Measurements from ENCODE around the gene APOO. TPM values are rescaled to one million over a fixed set of nuclear protein-coding genes. Genes with fewer than 3 reads are reported as not detected.
A peak's percentile ranks its signal among the peaks of the same experiment; 100 is the strongest.

Gene APOO
- total RNA-seq, 6 donors from 2014 or later = 0.89 to 15.0 (median 12.0) TPM

DNA sequence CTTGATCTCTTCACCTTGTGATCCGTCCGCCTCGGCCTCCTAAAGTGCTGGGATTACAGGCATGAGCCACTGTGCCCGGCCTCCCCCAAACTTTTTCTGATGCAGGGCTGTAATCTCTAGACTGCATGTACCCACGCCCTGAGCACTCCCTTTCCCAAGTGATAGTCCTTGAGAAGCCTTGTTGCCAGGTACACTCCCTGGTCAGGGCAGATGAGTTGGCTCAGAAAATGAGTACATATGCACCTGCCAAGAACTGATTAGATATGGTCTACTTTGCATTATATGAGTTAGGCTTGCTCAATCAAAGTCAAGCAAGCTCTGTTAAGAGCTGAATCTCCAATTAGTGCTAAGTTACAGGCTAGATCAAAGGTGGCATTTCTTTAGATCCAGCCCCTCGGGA is 20.3 kb downstream of the APOO start:
- Histone ChIP-seq H3K27me3 (no peaks in the 10 kb centered on the region), H3K27ac (no peak overlapping the region), H3K4me3 (no peak overlapping the region), H3K4me1 (peaks cover 0 to 4% (median 0%) of the 10 kb centered on the region in 4 donors), H3K9me3 (no peaks in the 10 kb centered on the region), H3K36me3 (no peaks in the 10 kb centered on the region)
- DNase-seq (no peak), ATAC-seq (ENCODE audit: low FRiP score in 2 of 2) (no peak)
- TF ChIP-seq EP300 (IDR thresholded peaks at IDR 0.05) (no peak), POLR2AphosphoS5 (IDR thresholded peaks at IDR 0.05) (no peak), POLR2A (IDR thresholded peaks at IDR 0.05) (no peak)
- TF ChIP-seq, protein P1, sequence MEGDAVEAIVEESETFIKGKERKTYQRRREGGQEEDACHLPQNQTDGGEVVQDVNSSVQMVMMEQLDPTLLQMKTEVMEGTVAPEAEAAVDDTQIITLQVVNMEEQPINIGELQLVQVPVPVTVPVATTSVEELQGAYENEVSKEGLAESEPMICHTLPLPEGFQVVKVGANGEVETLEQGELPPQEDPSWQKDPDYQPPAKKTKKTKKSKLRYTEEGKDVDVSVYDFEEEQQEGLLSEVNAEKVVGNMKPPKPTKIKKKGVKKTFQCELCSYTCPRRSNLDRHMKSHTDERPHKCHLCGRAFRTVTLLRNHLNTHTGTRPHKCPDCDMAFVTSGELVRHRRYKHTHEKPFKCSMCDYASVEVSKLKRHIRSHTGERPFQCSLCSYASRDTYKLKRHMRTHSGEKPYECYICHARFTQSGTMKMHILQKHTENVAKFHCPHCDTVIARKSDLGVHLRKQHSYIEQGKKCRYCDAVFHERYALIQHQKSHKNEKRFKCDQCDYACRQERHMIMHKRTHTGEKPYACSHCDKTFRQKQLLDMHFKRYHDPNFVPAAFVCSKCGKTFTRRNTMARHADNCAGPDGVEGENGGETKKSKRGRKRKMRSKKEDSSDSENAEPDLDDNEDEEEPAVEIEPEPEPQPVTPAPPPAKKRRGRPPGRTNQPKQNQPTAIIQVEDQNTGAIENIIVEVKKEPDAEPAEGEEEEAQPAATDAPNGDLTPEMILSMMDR (IDR thresholded peaks at IDR 0.05) = no peak
- WGBS, 2 donors = 91% methylated on average over 6 of the region's 6 CpGs; no CpG with 5 or more reads in 1 of the 2 donors

DNA sequence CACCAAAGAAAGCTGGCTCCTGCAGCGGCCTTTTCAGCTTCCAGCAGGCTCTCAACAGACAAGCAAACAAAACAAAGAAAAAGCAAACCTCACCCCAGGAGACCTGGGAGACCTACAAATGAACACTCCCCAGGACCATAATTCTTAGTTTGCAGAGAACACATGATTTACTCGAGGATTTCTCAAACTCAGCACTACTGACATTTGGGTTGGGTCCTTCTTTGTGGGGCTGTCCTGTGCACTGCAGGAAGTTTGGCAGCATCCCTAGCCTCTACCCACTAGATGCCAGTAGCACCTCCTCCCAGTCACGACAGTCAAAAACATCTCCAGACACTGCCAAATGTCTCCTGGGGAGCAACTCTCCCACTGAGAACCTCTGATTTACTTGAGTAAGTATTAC is 21.9 kb downstream of the APOO start:
- DNase-seq = no peak
- WGBS, 2 donors = 44 to 70% methylated on average over 3 of the region's 3 CpGs
- Histone ChIP-seq H3K27me3 (no peaks in the 10 kb centered on the region), H3K4me1 (peaks cover 0 to 4% (median 0%) of the 10 kb centered on the region in 4 donors), H3K9me3 (no peaks in the 10 kb centered on the region), H3K4me3 (no peak overlapping the region), H3K36me3 (no peaks in the 10 kb centered on the region), H3K27ac (no peak overlapping the region)
- no peak for TF ChIP-seq EP300 (IDR thresholded peaks at IDR 0.05)
- ATAC-seq (ENCODE audit: low FRiP score in 2 of 2) = no peak

DNA sequence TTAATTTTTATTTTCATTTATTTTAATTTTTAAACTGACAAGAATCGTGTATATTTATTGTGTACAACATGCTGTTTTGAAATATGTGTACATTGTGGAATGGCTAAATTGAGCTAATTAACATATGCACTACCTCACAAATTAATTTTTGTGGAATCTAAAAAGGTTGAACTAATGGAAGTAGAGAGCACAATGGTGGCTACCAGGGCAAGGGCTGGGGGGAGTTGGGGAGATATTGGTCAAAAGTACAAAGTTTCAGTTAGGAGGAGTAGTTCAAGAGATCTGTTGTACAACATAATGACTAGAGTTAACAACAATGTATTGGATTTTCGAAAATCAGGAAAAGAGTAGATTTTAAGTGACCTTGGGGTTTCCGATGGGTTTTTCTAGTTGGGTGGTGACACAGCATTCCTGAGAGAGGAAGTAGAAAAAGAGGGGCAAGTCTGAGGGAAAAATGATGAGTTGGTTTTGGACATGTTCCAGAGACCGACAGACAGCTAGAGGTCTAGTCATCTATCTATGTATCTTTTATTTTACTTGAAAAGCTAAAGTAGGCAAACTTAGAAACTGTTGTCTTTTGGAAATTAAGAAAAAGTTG is 23.2 kb downstream of the APOO start:
- peaks cover 0 to 4% (median 0%) of the 10 kb centered on the region in 4 donors for H3K4me1 ChIP-seq
- 68% methylated on average over 4 of the region's 4 CpGs for WGBS, 2 donors
- H3K36me3 ChIP-seq = no peaks in the 10 kb centered on the region
- ATAC-seq (ENCODE audit: low FRiP score in 2 of 2) (no peak), DNase-seq (no peak)
- H3K9me3 ChIP-seq = no peaks in the 10 kb centered on the region
- no peaks in the 10 kb centered on the region for H3K27me3 ChIP-seq
- H3K4me3 ChIP-seq = no peak overlapping the region
- TF ChIP-seq EP300 (IDR thresholded peaks at IDR 0.05) = no peak
- TF ChIP-seq POLR2AphosphoS5 (IDR thresholded peaks at IDR 0.05) = no peak
- TF ChIP-seq POLR2A (IDR thresholded peaks at IDR 0.05) = no peak
- TF ChIP-seq, protein P1 (IDR thresholded peaks at IDR 0.05) = no peak
- no peak overlapping the region for H3K27ac ChIP-seq

DNA sequence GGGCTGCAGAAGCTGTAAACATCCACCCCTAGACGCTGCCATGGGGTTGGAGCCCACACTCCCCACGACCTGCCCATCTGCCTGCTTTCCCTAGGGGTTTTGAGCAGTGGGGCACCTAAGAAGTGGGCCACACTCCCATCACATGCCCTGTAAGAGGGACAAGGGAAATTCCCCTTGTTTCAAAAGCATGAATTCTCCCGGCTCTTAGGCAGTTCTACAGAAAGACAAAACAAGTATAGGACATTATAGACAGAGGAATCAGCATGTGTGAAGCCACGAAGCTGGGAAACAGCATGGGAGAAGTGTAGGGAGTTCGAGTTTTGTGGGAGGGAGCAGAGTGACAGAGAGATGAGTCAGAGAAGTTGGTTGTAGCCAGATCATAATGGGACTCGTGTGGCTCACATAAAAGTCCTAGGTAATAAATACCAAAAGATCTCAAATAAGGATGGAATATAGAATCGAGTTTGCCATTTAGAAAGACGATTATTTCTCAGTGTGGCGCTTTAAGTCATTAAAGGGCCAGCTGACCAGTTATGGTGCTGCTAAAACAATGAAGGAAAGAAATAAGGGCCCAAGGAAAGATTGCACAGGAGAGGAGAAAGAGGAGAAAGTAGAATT is 23.9 kb downstream of the APOO start:
- Histone ChIP-seq H3K36me3 (no peaks in the 10 kb centered on the region), H3K27ac (peak overlapping the region in 2 of 4 donors; percentile 30 to 46)
- no peak for TF ChIP-seq POLR2A (IDR thresholded peaks at IDR 0.05)
- TF ChIP-seq EP300 (IDR thresholded peaks at IDR 0.05) = no peak
- TF ChIP-seq POLR2AphosphoS5 (IDR thresholded peaks at IDR 0.05) = no peak
- TF ChIP-seq, protein P1 (IDR thresholded peaks at IDR 0.05) = no peak

DNA sequence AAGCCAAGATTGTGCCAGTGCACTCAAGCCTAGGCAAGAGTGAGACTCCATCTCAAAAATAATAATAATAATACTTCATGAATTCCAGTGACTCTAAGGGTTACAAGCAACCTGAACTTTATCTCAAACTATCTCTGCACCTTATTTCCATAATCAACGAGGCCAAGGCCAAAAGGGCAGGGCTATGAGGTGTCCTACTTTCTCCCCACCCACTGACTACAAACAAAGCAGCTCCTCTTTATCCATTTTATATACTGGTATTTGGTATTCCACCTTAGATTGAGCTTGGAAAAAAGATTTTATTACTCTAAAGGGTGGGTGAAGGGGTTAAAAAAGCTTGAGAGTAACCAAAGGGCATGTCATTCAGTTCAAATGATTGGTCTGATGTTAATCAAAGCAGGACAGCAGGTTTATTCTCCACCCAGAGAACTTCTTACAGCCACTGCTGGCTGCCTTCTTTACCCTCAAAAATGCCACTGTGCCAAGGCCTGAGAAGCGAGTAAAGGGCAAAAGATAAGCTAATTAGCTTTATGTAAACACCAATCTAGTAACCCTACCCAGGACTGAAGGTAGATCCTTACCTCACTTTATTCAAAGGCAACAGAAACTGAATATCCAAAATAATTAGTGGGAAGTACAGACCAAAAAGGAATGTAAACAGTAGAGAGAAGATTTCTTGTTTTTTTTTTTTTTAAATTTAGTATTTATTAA is 28.2 kb downstream of the APOO start:
- peak overlapping the region in 1 of 4 donors; percentile 35 for H3K27ac ChIP-seq
- no peaks in the 10 kb centered on the region for H3K27me3 ChIP-seq
- WGBS, 2 donors = 29 to 55% methylated on average over 2 of the region's 2 CpGs
- H3K36me3 ChIP-seq = no peaks in the 10 kb centered on the region
- no peaks in the 10 kb centered on the region for H3K9me3 ChIP-seq
- no peak for ATAC-seq (ENCODE audit: low FRiP score in 2 of 2)
- no peak for DNase-seq
- no peak overlapping the region for H3K4me3 ChIP-seq
- H3K4me1 ChIP-seq = no peaks in the 10 kb centered on the region
- TF ChIP-seq, protein P1 (IDR thresholded peaks at IDR 0.05) = no peak
- TF ChIP-seq EP300 (IDR thresholded peaks at IDR 0.05) (no peak), POLR2A (IDR thresholded peaks at IDR 0.05) (no peak), POLR2AphosphoS5 (IDR thresholded peaks at IDR 0.05) (no peak)

More for the DNA sequence above, 23.9 kb downstream of the APOO start:
- Histone ChIP-seq H3K4me1 (peaks cover 0 to 4% (median 0%) of the 10 kb centered on the region in 4 donors), H3K27me3 (no peaks in the 10 kb centered on the region), H3K4me3 (no peak overlapping the region), H3K9me3 (no peaks in the 10 kb centered on the region)
- DNase-seq (no peak), ATAC-seq (ENCODE audit: low FRiP score in 2 of 2) (peak in 1 of 2 donors; percentile 72)
- WGBS, 2 donors = 51 to 66% methylated on average over 7 to 9 of the region's 9 CpGs

Measured in upper lobe of left lung (tissue), 6 donors.